Spleen (tissue), 11 donors: Measurements from ENCODE around the gene DMRT1. TPM values are rescaled to one million over a fixed set of nuclear protein-coding genes. Genes with fewer than 3 reads are reported as not detected.

Source experiments
- DNase-seq: peaks from one replicate; pipeline ENCODE4 v3.0.0-alpha.2; 2020
- H3K27ac ChIP-seq, 8 donors: fragments of 200-600 bp; sonication (generic) in 7 of 8; 1 replicate in 4 of 8; 2 replicates in 4 of 8; pipeline versions ENCODE4 v1.5.0 to v1.8.0; 2016 to 2021; ENCODE audit warnings: inconsistent platforms in 4 of 8, mild to moderate bottlenecking in 4 of 8, moderate library complexity in 1 of 8
- H3K27me3 ChIP-seq, 7 donors: fragments of 200-600 bp; sonication (generic) in 6 of 7; replicated peaks in 1 of 7; 1 replicate in 4 of 7; 2 replicates in 3 of 7; pipeline versions ENCODE4 v1.5.0 to v1.8.0; 2016 to 2021; ENCODE audit warnings: inconsistent platforms in 3 of 7, mild to moderate bottlenecking in 1 of 7
- H3K36me3 ChIP-seq, 6 donors: fragments of 200-600 bp; sonication (generic) in 5 of 6; 1 replicate in 4 of 6; 2 replicates in 2 of 6; pipeline versions ENCODE4 v1.5.0 to v1.8.0; 2016 to 2021; ENCODE audit warnings: inconsistent platforms in 2 of 6
- H3K4me1 ChIP-seq, 6 donors: fragments of 200-600 bp; sonication (generic) in 5 of 6; 1 replicate in 3 of 6; 2 replicates in 3 of 6; pipeline versions ENCODE4 v1.5.0 to v1.8.0; 2016 to 2021; ENCODE audit warnings: inconsistent platforms in 3 of 6
- H3K4me3 ChIP-seq, 8 donors: fragments of 200-600 bp; sonication (generic) in 7 of 8; 1 replicate in 4 of 8; 2 replicates in 4 of 8; pipeline versions ENCODE4 v1.5.0 to v1.8.0; 2016 to 2021; ENCODE audit warnings: inconsistent platforms in 4 of 8, mild to moderate bottlenecking in 4 of 8, moderate library complexity in 2 of 8
- H3K9me3 ChIP-seq, 8 donors: fragments of 200-600 bp; sonication (generic) in 7 of 8; 1 replicate in 4 of 8; 2 replicates in 4 of 8; pipeline versions ENCODE4 v1.5.0 to v1.8.0; 2016 to 2021; ENCODE audit warnings: inconsistent platforms in 4 of 8
- CTCF ChIP-seq, 11 experiments: fragments of 200-600 bp in 7 of 11; fragments of 450-650 bp in 4 of 11; sonication (generic) in 4 of 11; IDR thresholded peaks in 8 of 11; conservative IDR thresholded peaks in 3 of 11; 1 replicate in 7 of 11; 2 replicates in 4 of 11; pipeline versions ENCODE4 v1.4.0 to v1.8.0; 2016 to 2021; ENCODE audit warnings: antibody characterized with exemption in 11 of 11, inconsistent platforms in 4 of 11, mild to moderate bottlenecking in 1 of 11
- POLR2A ChIP-seq, 3 donors: fragments of 450-650 bp; IDR thresholded peaks; one replicate each; pipeline ENCODE4 v1.5.1; 2017; ENCODE audit warnings: antibody characterized with exemption in 3 of 3, mild to moderate bottlenecking in 1 of 3
- POLR2AphosphoS5 ChIP-seq, 3 donors: sonication (generic); formaldehyde crosslinking; IDR thresholded peaks; one replicate each; pipeline ENCODE4 v1.5.1; 2017; ENCODE audit warnings: antibody characterized with exemption in 3 of 3
- WGBS, 5 donors: extraction: QIAGEN DNeasy Blood & Tissue Kit in 3 of 5; methylation state at CpG; one replicate each; pipeline versions ENCODE4 v1.1.5 to v1.1.7; 2013 to 2018; 5-methylcytosine and 5-hydroxymethylcytosine counted together
- intact Hi-C: fragments of 100-400 bp; cut with DNase I; formaldehyde crosslinking; loops from one replicate; pipeline ENCODE4 v1.15.0; 2023; ENCODE audit warnings: low total_unique reads
- polyA plus RNA-seq, 3 donors: library from polyadenylated mRNA; stranded (reverse); fragments of 200-250 nt; gene quantifications; one replicate each; pipeline ENCODE4 v1.2.1, GENCODE V29; 2013
- total RNA-seq, 7 donors: library from RNA; depleted of rRNA in 3 of 7; stranded (reverse); fragments of >200 nt in 3 of 7; fragmentation: NEBNext Ultra II Directional in 4 of 7; extraction: Animal tissue kit (Norgen Biotek cat#: 25700) in 4 of 7; gene quantifications; one replicate each; pipeline versions ENCODE4 v1.1.0 to v1.2.1, GENCODE V29; 2016 to 2021
- donor health status: healthy with polysubstance abuse.
- donor health status: DM: no; HTN: no; CAD: no; lungs with moderate emphysema.
- donor health status: DM: no; HTN: no; CAD: no.
- donor health status: Bipolar disorder and iron deficiency.
- donor health status: healthy.
- donor health status: DM: no; HTN: no; CAD: no.
- donor health status: DM: yes; HTN: yes; CAD: no.

DMRT1 gene
- total and polyA plus RNA-seq, 10 donors: not detected

- 74 to 85% (median 80%) methylated on average over 25 to 26 of the region's 26 CpGs for WGBS, 5 donors
Measured at GRCh38 chr9:826500-827280, 14.8 kb upstream of the DMRT1 start.

GRCh38 chr9:840343-840742 is 1.2 kb upstream of the DMRT1 start:
- intact Hi-C loops: no loop called here
- no peaks in the 10 kb centered on the region for H3K36me3 ChIP-seq
- H3K4me3 ChIP-seq: no peak overlapping the region
- TF ChIP-seq POLR2A (IDR thresholded peaks at IDR 0.05): no peak
- TF ChIP-seq POLR2AphosphoS5 (IDR thresholded peaks at IDR 0.05): no peak
- no peak for TF ChIP-seq CTCF (IDR thresholded peaks at IDR 0.05 in 8 of 11, conservative IDR thresholded peaks at IDR 0.05 in 3 of 11)
- peaks cover 5 to 30% (median 20%) of the 10 kb centered on the region in 6 donors for H3K4me1 ChIP-seq
- peaks cover 3 to 92% (median 39%) of the 10 kb centered on the region in 7 donors for H3K27me3 ChIP-seq
- H3K9me3 ChIP-seq: no peaks in the 10 kb centered on the region
- peak; percentile 42 for DNase-seq
- 25 to 42% (median 32%) methylated on average over 7 of the region's 7 CpGs for WGBS, 5 donors
- H3K27ac ChIP-seq: no peak overlapping the region

More at GRCh38 chr9:826500-827280, 14.8 kb upstream of the DMRT1 start:
- DNase-seq: peak; percentile 54
- Histone ChIP-seq H3K27ac (no peak overlapping the region), H3K27me3 (no peaks in the 10 kb centered on the region), H3K4me1 (no peaks in the 10 kb centered on the region), H3K9me3 (no peaks in the 10 kb centered on the region), H3K36me3 (no peaks in the 10 kb centered on the region), H3K4me3 (no peak overlapping the region)
- TF ChIP-seq CTCF (IDR thresholded peaks at IDR 0.05 in 8 of 11, conservative IDR thresholded peaks at IDR 0.05 in 3 of 11): no peak
- TF ChIP-seq POLR2AphosphoS5 (IDR thresholded peaks at IDR 0.05): no peak
- TF ChIP-seq POLR2A (IDR thresholded peaks at IDR 0.05): no peak
- intact Hi-C loops: no loop called here

- no peak overlapping the region for H3K27ac ChIP-seq
- peaks cover 5 to 30% (median 20%) of the 10 kb centered on the region in 6 donors for H3K4me1 ChIP-seq
- TF ChIP-seq CTCF (IDR thresholded peaks at IDR 0.05 in 8 of 11, conservative IDR thresholded peaks at IDR 0.05 in 3 of 11) (no peak), POLR2AphosphoS5 (IDR thresholded peaks at IDR 0.05) (no peak), POLR2A (IDR thresholded peaks at IDR 0.05) (no peak)
- no peaks in the 10 kb centered on the region for H3K36me3 ChIP-seq
- DNase-seq: peak; percentile 63
- intact Hi-C loops: no loop called here
- WGBS, 5 donors: 7 to 11% (median 8%) methylated on average over 39 to 61 of the region's 61 CpGs
- H3K9me3 ChIP-seq: no peaks in the 10 kb centered on the region
- peaks cover 3 to 100% (median 61%) of the 10 kb centered on the region in 7 donors for H3K27me3 ChIP-seq
- no peak overlapping the region for H3K4me3 ChIP-seq
Measured at GRCh38 chr9:842635-843426, 1.3 kb downstream of the DMRT1 start.

DNA sequence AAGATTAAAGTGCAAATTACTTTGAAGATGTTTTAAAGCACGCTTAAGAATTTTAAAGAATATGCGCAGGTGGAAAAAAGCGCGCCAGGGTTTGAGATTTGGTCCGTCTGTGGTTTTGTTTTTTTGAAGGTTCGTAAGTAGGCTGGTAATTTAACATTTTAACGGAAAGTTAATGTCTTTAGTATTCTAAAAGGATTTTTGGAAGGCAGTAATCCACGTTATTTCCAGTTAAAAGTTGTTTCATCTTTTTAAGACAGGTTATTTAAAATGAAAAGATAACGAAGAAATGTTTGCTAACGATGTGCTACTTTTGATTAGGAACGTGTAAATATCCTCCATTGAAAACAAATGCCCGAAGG is 1.9 kb downstream of the DMRT1 start:
- WGBS, 5 donors: 14 to 25% (median 16%) methylated on average over 12 of the region's 12 CpGs
- H3K36me3 ChIP-seq: no peaks in the 10 kb centered on the region
- intact Hi-C loops: no loop called here
- TF ChIP-seq CTCF (IDR thresholded peaks at IDR 0.05 in 8 of 11, conservative IDR thresholded peaks at IDR 0.05 in 3 of 11): no peak
- no peak for TF ChIP-seq POLR2AphosphoS5 (IDR thresholded peaks at IDR 0.05)
- TF ChIP-seq POLR2A (IDR thresholded peaks at IDR 0.05): no peak
- no peak overlapping the region for H3K4me3 ChIP-seq
- no peak overlapping the region for H3K27ac ChIP-seq
- no peak for DNase-seq
- peaks cover 3 to 99% (median 61%) of the 10 kb centered on the region in 7 donors for H3K27me3 ChIP-seq
- H3K9me3 ChIP-seq: no peaks in the 10 kb centered on the region
- peaks cover 5 to 30% (median 20%) of the 10 kb centered on the region in 6 donors for H3K4me1 ChIP-seq
